Keratinocyte (primary cell): ENCODE measurements around the gene CNGA1.

Source experiments
- CTCF ChIP-seq, 3 experiments: IDR thresholded peaks in 1 of 3; conservative IDR thresholded peaks in 1 of 3; optimal IDR thresholded peaks in 1 of 3; 2 replicates in 2 of 3; 3 replicates in 1 of 3; pipeline versions ENCODE3 to v1.5.1; 2011; ENCODE audit warnings: low read length in 3 of 3, mild to moderate bottlenecking in 3 of 3, moderate library complexity in 2 of 3, control low read depth in 1 of 3, inconsistent platforms in 1 of 3; ENCODE audit not compliant: insufficient read depth in 2 of 3; ENCODE audit errors: extremely low read depth in 1 of 3
- EZH2 ChIP-seq: IDR thresholded peaks from one replicate; pipeline ENCODE4 v1.6.1; 2012; ENCODE audit warnings: inconsistent platforms, mild to moderate bottlenecking, low read length, moderate library complexity

GRCh38 chr4:48049483-48049882 lies 33.0 kb upstream of the CNGA1 start:
- TF ChIP-seq CTCF (optimal IDR thresholded peaks at IDR 0.05 in 1 of 3, IDR thresholded peaks at IDR 0.05 in 1 of 3, conservative IDR thresholded peaks at IDR 0.05 in 1 of 3; ENCODE audit: extremely low read depth in 1 of 3, insufficient read depth in 2 of 3, low read length in 3 of 3) (no peak), EZH2 (no peak)
